Activated CD4-positive, alpha-beta T cell treated with anti-CD3 and anti-CD28 coated beads for 1 hour (primary cell): ENCODE data around the gene VOPP1.

Source experiments
- DNase-seq: peaks from one replicate; pipeline ENCODE4 v3.0.0-alpha.2; 2020

The VOPP1 gene

GRCh38 chr7:55553024-55553345 is 19.3 kb downstream of the VOPP1 start:
- DNase-seq: no peak

DNA sequence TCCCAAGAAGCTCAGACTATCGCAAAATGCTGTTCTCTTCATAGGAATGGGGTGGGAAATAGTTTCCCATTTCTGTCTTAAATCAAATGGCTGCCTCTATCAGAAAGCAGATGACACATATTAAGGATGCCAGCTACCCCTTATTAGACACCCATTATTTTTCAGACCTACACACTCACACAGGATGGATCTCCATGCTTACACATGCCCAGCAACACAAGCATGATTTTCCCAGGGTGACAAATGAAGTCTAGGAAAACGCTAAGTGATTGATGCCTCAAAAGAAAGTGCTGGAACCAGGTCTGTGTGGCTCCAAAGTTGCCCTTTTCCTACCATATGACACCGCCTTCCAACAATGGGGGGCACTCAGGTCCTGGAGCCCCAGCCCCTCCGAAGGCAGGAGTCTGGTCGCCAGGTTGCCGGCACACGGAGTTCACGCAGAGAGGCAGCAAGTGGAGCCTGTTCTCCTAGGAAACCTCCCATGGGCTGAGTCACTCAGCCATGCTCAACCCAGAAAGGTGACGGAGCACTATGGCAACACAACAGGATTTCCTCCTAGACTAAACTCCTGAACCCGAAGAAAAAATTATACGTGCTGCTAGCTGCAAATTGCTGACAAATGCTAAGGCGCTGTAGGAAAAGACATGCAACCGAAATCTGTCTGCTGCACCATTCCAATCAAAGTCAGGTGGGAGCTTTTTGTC is 19.8 kb downstream of the VOPP1 start:
- DNase-seq: no peak

GRCh38 chr7:55550841-55551537 is 21.3 kb downstream of the VOPP1 start:
- no peak for DNase-seq

DNA sequence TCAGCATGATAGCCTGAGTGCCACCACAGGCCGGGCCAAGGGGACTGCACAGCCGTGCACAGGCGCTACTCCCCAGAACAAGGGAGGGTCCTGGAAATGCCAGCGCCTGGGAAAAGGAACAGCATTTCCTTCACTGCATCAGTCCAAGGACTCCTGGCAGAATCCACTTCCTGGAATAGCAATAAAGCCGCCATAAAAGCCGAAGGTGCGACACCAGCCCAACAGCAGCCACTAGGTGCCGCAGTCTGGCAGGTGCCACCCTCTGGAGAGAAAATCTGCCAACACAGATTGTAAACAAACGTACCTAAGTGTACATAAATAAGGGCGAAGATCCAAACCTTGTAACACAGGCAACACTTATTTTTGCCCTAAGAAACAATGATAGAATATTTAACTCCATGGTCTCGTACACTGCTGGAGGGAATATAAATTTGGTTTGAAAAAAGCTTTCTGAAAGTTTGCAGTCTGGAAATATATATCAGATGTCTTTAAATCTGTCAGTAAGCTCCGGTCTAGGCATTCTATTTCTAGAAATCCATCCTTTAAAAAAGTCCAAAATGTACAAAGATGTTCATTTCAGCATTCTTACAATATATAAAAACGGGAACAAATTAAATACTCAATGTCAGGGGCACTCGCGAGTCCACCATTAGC is 22.2 kb downstream of the VOPP1 start:
- no peak for DNase-seq

- DNase-seq: no peak
Measured at GRCh38 chr7:55549457-55549856, 22.8 kb downstream of the VOPP1 start.

- no peak for DNase-seq
Measured at GRCh38 chr7:55548295-55548731, 24.0 kb downstream of the VOPP1 start.

DNA sequence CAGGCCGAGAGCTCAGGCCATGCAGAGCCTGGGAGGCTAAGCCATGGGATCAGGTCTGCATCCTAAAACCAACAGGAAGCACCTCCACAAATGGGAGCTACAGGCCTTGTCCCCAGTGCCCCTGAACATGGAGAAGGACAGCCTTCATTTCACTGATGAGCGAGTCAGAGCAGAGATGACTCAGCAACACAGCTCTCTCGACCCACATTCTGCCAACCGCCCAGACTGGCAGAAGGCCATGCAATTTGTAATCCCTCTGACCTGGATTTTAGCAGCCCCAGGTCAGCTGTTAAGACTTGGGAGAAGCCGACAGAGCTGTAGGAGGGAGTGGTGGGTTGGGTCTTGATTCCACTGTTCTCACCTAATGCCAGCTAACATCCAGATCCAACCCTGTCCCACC is 25.5 kb downstream of the VOPP1 start:
- DNase-seq: no peak

- DNase-seq: no peak
Measured at GRCh38 chr7:55545496-55545895, 26.8 kb downstream of the VOPP1 start.

GRCh38 chr7:55540226-55540858 is 32.0 kb downstream of the VOPP1 start:
- no peak for DNase-seq

DNA sequence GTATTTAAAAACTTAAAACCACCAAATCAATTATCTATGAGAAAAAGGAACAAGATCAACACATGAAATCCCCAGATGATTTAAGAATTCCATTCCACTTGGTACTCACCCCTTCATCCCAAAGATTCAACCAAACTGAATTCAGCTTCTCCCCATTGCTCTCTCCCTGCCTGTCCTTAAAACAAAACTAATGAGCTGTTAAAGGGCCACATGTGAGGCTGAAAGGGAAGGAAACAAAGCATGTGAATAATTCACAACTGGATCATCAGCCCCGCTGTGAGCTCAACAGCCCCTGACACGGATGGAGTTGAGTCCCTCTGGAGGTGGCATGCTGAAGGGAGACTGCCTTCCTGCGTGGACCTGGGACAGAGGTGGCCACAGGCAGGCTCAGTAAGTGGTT is 32.9 kb downstream of the VOPP1 start:
- DNase-seq: no peak

DNA sequence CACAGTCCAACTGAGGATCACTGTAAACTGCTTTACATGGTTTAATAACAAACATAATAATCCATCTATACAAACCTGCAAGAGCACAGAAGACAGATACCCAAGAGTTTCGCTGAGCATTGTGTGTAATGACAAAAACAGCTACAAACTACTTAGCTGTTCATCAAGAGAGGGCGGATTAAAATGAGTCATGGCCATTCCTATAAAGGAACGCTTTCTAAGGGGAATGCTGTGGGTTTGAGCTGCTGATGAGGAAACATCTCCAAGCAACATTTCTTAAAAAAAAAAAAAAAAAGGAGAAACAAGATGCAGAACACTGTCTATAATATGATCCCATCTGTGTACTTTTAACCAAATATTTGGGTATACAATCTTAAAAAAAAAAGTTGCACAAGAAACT is 33.8 kb downstream of the VOPP1 start:
- DNase-seq: no peak

GRCh38 chr7:55537458-55537990 is 34.8 kb downstream of the VOPP1 start:
- DNase-seq: no peak

GRCh38 chr7:55536619-55537457 is 35.5 kb downstream of the VOPP1 start:
- DNase-seq: no peak

- DNase-seq: no peak
Measured at GRCh38 chr7:55535617-55536016, 36.7 kb downstream of the VOPP1 start.

DNA sequence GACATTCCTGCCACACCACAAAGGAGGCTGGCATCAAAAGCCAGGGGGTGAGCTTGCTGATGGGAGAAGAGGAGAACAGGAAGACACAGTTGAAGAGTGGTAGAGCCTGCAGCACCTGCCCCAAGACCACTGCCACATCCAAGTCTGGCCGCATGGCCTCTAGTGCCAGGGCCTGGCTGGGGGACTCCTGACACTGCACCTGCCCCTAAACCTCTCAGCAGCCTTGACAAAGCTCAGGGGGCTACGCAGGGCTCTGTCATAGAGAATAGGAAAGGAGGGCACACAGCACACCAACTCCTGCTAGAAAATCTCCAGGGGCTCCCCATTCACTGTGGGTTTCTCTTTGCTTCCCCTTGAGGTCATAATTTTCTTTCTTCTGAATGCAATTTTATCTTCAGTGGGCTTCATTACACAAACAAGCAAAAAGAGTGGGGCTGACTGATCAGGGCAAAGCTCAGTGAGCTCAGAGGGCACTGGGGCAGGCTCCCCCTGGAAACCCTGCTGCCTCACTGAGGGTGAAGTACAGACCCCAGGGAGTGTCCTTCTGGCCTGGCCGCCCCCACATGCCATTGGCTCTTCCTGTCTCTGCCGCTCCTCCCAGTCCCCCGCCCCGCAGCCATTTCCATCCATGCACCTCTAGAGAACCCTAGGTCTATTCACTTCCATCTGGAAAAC is 37.2 kb downstream of the VOPP1 start:
- DNase-seq: no peak

DNA sequence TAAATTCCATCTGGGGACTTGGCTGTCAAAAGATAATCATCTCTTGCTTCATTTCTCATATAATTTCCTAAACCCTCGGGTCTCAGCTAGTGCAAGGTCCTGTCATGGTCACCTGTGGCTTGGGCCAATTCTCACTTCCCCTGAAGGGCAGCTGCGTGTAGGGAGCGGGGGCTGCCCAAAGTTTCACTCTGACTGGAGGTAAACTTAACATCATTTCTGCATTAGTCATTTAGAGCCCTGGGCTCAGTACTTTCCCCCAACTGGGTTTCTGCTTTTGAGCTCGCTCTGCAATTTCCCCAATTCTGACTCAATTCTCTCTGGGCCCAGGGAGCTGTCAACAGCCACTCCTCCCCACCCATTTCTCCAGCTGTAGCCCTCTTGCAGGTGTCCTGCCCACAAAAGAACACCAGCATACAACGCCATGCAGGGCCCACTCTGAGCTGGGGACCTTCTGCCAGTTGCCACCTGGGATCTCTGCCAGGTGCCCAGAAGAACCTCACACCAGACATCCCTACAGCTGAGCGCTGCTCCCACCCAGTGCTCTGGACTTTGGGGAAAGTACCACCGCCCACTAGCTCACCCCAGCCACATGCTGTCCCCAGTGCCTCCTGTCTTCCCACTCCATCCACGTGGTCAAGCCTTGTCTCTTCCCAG is 37.9 kb downstream of the VOPP1 start:
- peak; percentile 39 for DNase-seq

DNA sequence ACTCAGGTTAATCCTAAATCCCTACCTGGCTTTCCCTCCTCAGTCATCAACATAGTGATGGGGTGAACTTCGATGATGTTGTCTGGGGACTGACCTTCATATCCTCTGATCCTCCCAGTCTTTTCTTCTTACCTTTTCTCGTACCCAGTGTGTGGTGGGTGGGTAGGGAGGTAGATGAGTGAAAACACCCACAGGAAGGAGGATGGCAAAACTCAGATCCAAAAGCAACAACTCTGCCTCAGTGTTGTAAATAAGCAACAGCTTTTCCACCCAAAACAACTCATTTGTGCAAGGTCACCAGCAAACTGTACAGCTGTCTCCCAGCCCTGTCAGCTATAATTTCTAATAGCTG is 38.6 kb downstream of the VOPP1 start:
- DNase-seq: no peak

GRCh38 chr7:55533050-55533728 is 39.1 kb downstream of the VOPP1 start:
- DNase-seq: peak; percentile 42

DNA sequence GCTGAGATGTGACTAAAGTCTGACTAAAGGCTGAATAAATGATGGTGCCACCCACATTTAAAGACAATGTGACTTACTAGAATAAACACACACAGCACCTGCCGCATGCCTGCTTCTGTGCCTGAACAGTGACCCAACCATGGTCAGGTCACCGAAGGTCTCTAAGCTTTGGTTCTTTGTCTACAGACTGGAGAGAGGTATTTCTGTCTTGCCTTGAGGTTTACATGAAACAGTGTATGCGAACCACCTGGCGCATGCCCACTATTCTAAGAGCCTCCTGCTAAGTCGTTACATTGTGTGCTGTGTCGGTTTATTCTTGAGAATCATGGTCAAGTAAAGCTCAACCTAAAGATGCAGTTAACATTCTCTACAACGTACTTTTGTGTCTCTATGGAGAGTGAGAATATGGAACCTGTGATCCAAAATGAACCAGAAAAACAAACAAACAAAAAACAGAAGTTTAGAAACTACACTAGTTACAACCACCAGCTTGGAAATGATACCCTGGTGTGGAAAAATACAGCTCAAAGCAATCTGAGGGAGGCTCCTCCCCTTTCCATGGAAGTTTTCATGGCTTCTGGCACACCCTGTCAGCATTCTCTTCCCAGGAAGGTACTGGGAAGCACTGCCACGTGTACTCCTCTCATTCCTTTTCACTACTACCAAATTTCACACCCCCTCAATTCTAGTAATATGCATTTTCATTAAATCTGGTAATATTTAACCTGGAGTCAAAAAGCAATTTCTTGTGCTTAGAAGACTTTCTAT is 40.0 kb downstream of the VOPP1 start:
- DNase-seq: no peak

- DNase-seq: no peak
Measured at GRCh38 chr7:55531536-55531935, 40.8 kb downstream of the VOPP1 start.
